HFF-Myc (cell line): ENCODE measurements around the gene SLC1A7.

Experiments used
- DNase-seq: peaks from one replicate; pipeline ENCODE4 v3.0.0-alpha.2; 2011; ENCODE audit warnings: low read depth; ENCODE audit errors: extremely low read depth
- H3K4me3 ChIP-seq: replicated peaks from 2 replicates; pipeline ENCODE4 v1.5.1; 2011; ENCODE audit warnings: low read depth, mild to moderate bottlenecking, control low read depth, low read length
- CTCF ChIP-seq: IDR thresholded peaks from 2 replicates; pipeline ENCODE4 v1.5.1; 2012; ENCODE audit warnings: mild to moderate bottlenecking, low read depth, low read length, control low read depth; ENCODE audit errors: missing control alignments

The SLC1A7 gene

GRCh38 chr1:53063744-53064515 lies 78.5 kb downstream of the SLC1A7 start:
- no peak for TF ChIP-seq CTCF
- DNase-seq, result no peak
- no peak overlapping the region for H3K4me3 ChIP-seq

GRCh38 chr1:53062708-53063591 lies 79.5 kb downstream of the SLC1A7 start:
- no peak for DNase-seq
- no peak for TF ChIP-seq CTCF
- peak overlapping the region; percentile 51 for H3K4me3 ChIP-seq

- no peak for TF ChIP-seq CTCF
- peak within 1 kb of the TSS; percentile 51 for H3K4me3 ChIP-seq
- DNase-seq, result no peak
These were observed 80.4 kb downstream of the SLC1A7 start, which contains the start of gene PODN for GRCh38 chr1:53061859-53062707. PODN (plus strand) TSS chr1:53062213; CDS start chr1:53069856, 7,643 bp downstream.

- no peak for TF ChIP-seq CTCF
- DNase-seq, result no peak
- H3K4me3 ChIP-seq, result peak overlapping the region; percentile 51
These were observed 81.1 kb downstream of the SLC1A7 start for GRCh38 chr1:53061123-53061858.

- DNase-seq, result no peak
- no peak overlapping the region for H3K4me3 ChIP-seq
- TF ChIP-seq CTCF, result no peak
These were observed 81.9 kb downstream of the SLC1A7 start for GRCh38 chr1:53060579-53060978.

GRCh38 chr1:53057127-53057526 lies 85.3 kb downstream of the SLC1A7 start:
- no peak for TF ChIP-seq CTCF
- no peak overlapping the region for H3K4me3 ChIP-seq
- no peak for DNase-seq
